H1 (cell line): ENCODE results near the gene MAP3K14. TPM values are rescaled to one million over a fixed set of nuclear protein-coding genes. Genes with fewer than 3 reads are reported as not detected.

Experiments used
- CHD1 ChIP-seq: IDR thresholded peaks from 2 replicates; pipeline ENCODE4 v1.6.1; 2012; ENCODE audit warnings: low read depth, low read length, improper control_type of control experiment
- SUZ12 ChIP-seq: fragments of 200-600 bp; sonication (generic); IDR thresholded peaks from 2 replicates; pipeline ENCODE4 v1.6.1; 2012; ENCODE audit warnings: mild to moderate bottlenecking, inconsistent platforms, low read length, moderate library complexity, mixed read lengths
- polyA plus RNA-seq, 7 experiments: library from polyadenylated mRNA; depleted of rRNA in 3 of 7; stranded (reverse) in 5 of 7; unstranded in 2 of 7; fragments of >200 nt in 5 of 7; fragments of 200-250 nt in 2 of 7; gene quantifications; 1 replicate in 5 of 7; 2 replicates in 1 of 7; 4 replicates in 1 of 7; pipeline versions ENCODE4 v1.2.1 to v1.2.3, GENCODE V29; 2011 to 2013; ENCODE audit warnings: missing spikeins in 2 of 7, mixed read lengths in 2 of 7
- total RNA-seq: library from RNA; stranded (reverse); fragmentation: NEBNext Ultra II Directional; extraction: Animal tissue kit (Norgen Biotek cat#: 25700); gene quantifications from 2 replicates; pipeline ENCODE4 v1.2.1, GENCODE V29; 2021

The MAP3K14 gene
- total and polyA plus RNA-seq, 2 of the 8 experiments (the other 6 are each of a cell fraction or from before 2014, with no cell fraction given) = 5.2 to 6.1 TPM

GRCh38 chr17:45263477-45263860 lies 53.4 kb downstream of the MAP3K14 start (continued):
- TF ChIP-seq SUZ12 (no peak), CHD1 (no peak)
